ENCODE data around the gene CCDC97. TPM values are rescaled to one million over a fixed set of nuclear protein-coding genes. Genes with fewer than 3 reads are reported as not detected.

The CCDC97 gene
- total and polyA plus RNA-seq, 4 donors, result 13.2 to 39.9 (median 20.9) TPM

DNA sequence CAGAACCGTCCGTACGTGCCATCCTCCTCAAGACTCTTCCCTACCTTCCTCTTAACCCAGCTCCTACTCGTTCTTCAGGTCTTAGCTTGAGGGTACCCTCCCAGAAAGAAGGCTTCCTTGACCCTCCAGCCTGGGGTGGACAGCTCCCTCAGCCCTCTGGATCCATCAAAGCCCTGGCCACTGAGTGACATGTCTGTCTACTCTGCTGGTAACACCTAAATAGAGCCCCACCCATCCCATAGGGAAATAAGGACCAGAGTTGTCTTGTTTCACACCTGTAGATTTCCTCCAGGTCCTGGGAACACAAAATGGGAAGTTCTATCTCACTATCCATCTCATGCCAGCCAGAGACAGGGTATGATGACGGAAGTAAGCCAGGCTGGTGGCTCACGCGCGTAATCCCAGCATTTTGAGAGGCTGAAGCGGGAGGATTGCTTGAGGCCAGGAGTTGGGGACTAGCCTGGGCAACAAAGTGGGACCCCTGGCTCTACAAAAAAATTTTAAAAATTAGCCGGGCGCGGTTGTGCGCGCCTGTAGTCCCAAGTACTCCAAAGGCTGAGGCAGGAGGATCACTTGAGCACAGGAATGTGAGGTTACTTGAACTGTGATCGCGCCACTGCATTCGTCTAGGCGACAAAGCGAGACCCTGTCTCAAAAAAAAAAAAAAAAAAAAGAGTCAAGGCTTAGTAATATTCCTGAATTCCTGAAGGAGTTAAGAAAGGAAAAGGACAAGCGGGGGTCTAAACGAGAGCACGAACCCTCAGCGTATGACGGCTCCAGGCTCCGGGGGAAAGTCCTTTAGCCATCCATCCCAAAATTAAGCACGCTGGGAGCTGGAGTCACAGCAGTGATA is 566 bp upstream of the CCDC97 start:
- peak overlapping the region; percentile 71 to 91 for H3K9ac ChIP-seq (ENCODE audit: insufficient read depth in 1 of 2, low read length in 2 of 2)
- DNase-seq, result peak in 1 of 3 donors; percentile 39
- no peaks in the 10 kb centered on the region for H3K9me3 ChIP-seq (ENCODE audit: control insufficient read depth in 4 of 4, insufficient read depth in 3 of 4, low read length in 3 of 4)
- TF ChIP-seq, protein P1, sequence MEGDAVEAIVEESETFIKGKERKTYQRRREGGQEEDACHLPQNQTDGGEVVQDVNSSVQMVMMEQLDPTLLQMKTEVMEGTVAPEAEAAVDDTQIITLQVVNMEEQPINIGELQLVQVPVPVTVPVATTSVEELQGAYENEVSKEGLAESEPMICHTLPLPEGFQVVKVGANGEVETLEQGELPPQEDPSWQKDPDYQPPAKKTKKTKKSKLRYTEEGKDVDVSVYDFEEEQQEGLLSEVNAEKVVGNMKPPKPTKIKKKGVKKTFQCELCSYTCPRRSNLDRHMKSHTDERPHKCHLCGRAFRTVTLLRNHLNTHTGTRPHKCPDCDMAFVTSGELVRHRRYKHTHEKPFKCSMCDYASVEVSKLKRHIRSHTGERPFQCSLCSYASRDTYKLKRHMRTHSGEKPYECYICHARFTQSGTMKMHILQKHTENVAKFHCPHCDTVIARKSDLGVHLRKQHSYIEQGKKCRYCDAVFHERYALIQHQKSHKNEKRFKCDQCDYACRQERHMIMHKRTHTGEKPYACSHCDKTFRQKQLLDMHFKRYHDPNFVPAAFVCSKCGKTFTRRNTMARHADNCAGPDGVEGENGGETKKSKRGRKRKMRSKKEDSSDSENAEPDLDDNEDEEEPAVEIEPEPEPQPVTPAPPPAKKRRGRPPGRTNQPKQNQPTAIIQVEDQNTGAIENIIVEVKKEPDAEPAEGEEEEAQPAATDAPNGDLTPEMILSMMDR (IDR thresholded peaks at IDR 0.05; ENCODE audit: control extremely low read depth, extremely low read depth), result no peak
- WGBS, 2 donors, result 4 to 7% methylated on average over 26 of the region's 26 CpGs
- peaks cover 4 to 25% (median 9%) of the 10 kb centered on the region in 5 donors for H3K4me1 ChIP-seq (ENCODE audit: control insufficient read depth in 5 of 5, insufficient read depth in 5 of 5, low read length in 5 of 5)
- peak overlapping the region; percentile 88 for H3K4me3 ChIP-seq
- H3K36me3 ChIP-seq (ENCODE audit: control insufficient read depth in 4 of 4, insufficient read depth in 4 of 4, low read length in 4 of 4), result peaks cover 17 to 38% (median 31%) of the 10 kb centered on the region in 4 donors
- ATAC-seq (ENCODE audit: insufficient read depth, low FRiP score), result no peak
- peak overlapping the region; percentile 96 to 97 for H3K27ac ChIP-seq (ENCODE audit: low read depth in 1 of 2, low read length in 1 of 2)
- no peaks in the 10 kb centered on the region for H3K27me3 ChIP-seq (ENCODE audit: control insufficient read depth in 3 of 3, insufficient read depth in 3 of 3, low read length in 2 of 3)

DNA sequence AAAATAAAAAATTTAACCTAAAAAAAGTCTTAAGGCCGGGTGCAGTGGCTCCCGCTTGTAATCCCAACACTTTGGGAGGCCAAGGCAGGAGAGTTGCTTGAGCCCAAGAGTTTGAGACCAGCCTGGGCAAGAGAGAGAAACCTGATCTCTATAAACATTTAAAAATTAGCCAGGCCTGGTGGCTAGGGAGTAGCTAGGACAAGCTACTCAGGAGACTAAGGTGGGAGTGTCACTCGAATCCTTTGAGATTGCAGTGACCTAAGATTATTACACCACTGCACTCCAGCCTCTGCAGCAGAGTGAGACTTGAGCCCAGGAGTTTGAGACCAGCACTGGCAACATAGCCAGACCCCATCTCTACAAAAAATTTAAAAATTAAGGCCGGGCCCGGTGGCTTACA is 1.1 kb downstream of the CCDC97 start:
- no peak overlapping the region for H3K27ac ChIP-seq (ENCODE audit: low read depth in 1 of 2, low read length in 1 of 2)
- no peaks in the 10 kb centered on the region for H3K27me3 ChIP-seq (ENCODE audit: control insufficient read depth in 3 of 3, insufficient read depth in 3 of 3, low read length in 2 of 3)
- H3K4me1 ChIP-seq (ENCODE audit: control insufficient read depth in 5 of 5, insufficient read depth in 5 of 5, low read length in 5 of 5), result peaks cover 4 to 25% (median 9%) of the 10 kb centered on the region in 5 donors
- H3K9ac ChIP-seq (ENCODE audit: insufficient read depth in 1 of 2, low read length in 2 of 2), result peak overlapping the region in 1 of 2 donors; percentile 91
- ATAC-seq (ENCODE audit: insufficient read depth, low FRiP score) (no peak), DNase-seq (no peak)
- WGBS, 2 donors, result 59 to 71% methylated on average over 5 of the region's 5 CpGs
- H3K9me3 ChIP-seq (ENCODE audit: control insufficient read depth in 4 of 4, insufficient read depth in 3 of 4, low read length in 3 of 4), result no peaks in the 10 kb centered on the region
- TF ChIP-seq, protein P1 (IDR thresholded peaks at IDR 0.05; ENCODE audit: control extremely low read depth, extremely low read depth), result no peak
- H3K4me3 ChIP-seq, result no peak overlapping the region
- H3K36me3 ChIP-seq (ENCODE audit: control insufficient read depth in 4 of 4, insufficient read depth in 4 of 4, low read length in 4 of 4), result peaks cover 6 to 28% (median 20%) of the 10 kb centered on the region in 4 donors

DNA sequence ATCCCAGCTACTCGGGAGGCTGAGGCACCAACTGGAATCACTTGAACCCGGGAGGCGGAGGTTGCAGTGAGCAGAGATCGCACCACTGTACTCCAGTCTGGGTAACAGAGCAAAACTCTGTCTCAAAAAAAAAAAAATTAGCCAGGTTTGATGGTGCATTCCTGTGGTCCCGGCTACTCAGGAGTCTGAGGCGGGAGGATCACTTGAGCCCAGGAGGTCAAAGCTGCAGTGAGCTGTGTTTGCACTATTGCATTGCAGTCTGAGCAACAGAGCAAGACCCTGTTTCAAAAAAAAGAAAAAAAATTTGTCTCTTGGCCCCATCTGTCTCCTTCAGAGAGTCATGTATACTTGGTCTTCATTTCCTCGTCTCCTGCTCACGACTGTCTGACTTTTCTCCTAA is 1.6 kb downstream of the CCDC97 start:
- H3K27me3 ChIP-seq (ENCODE audit: control insufficient read depth in 3 of 3, insufficient read depth in 3 of 3, low read length in 2 of 3), result no peaks in the 10 kb centered on the region
- H3K27ac ChIP-seq (ENCODE audit: low read depth in 1 of 2, low read length in 1 of 2), result no peak overlapping the region
- no peaks in the 10 kb centered on the region for H3K9me3 ChIP-seq (ENCODE audit: control insufficient read depth in 4 of 4, insufficient read depth in 3 of 4, low read length in 3 of 4)
- no peak overlapping the region for H3K4me3 ChIP-seq
- no peak overlapping the region for H3K9ac ChIP-seq (ENCODE audit: insufficient read depth in 1 of 2, low read length in 2 of 2)
- peaks cover 2 to 27% (median 19%) of the 10 kb centered on the region in 4 donors for H3K36me3 ChIP-seq (ENCODE audit: control insufficient read depth in 4 of 4, insufficient read depth in 4 of 4, low read length in 4 of 4)
- DNase-seq (no peak), ATAC-seq (ENCODE audit: insufficient read depth, low FRiP score) (no peak)
- peaks cover 4 to 25% (median 9%) of the 10 kb centered on the region in 5 donors for H3K4me1 ChIP-seq (ENCODE audit: control insufficient read depth in 5 of 5, insufficient read depth in 5 of 5, low read length in 5 of 5)
- WGBS, 2 donors, result 89 to 90% methylated on average over 8 of the region's 8 CpGs
- TF ChIP-seq, protein P1 (IDR thresholded peaks at IDR 0.05; ENCODE audit: control extremely low read depth, extremely low read depth), result no peak

All from lung (tissue), 12 donors.